Calu3 (cell line): ENCODE data around the gene AIFM2. TPM values are rescaled to one million over a fixed set of nuclear protein-coding genes. Genes with fewer than 3 reads are reported as not detected.

ENCODE experiments used
- BruUV-seq: library from RNA; stranded (reverse); fragments of 400-500 nt; replicated peaks from 2 replicates; lab custom pipeline; 2021; lab: Mats Ljungman, UMichigan
- CTCF ChIA-PET: fragments of 300-600 bp; sonication (Branson Sonifier 250); formaldehyde crosslinking; loops from one replicate; lab custom pipeline; 2022; ENCODE audit warnings: antibody characterized with exemption; lab: Charles Lee
- DNase-seq: peaks from one replicate; pipeline ENCODE4 v3.0.0; 2022
- H3K27ac Mint-ChIP-seq: one replicate; pipeline ENCODE4 v1.8.0; 2022; ENCODE audit warnings: mixed read lengths; ENCODE audit not compliant: unreplicated experiment
- H3K27me3 Mint-ChIP-seq: one replicate; pipeline ENCODE4 v1.8.0; 2022; ENCODE audit warnings: mixed read lengths; ENCODE audit not compliant: unreplicated experiment
- H3K36me3 Mint-ChIP-seq: one replicate; pipeline ENCODE4 v1.8.0; 2022; ENCODE audit warnings: mild to moderate bottlenecking, moderate library complexity, mixed read lengths; ENCODE audit not compliant: insufficient read depth, unreplicated experiment
- H3K4me1 Mint-ChIP-seq: one replicate; pipeline ENCODE4 v1.8.0; 2022; ENCODE audit warnings: mild to moderate bottlenecking, low read depth, mixed read lengths; ENCODE audit not compliant: unreplicated experiment
- H3K4me3 Mint-ChIP-seq: one replicate; pipeline ENCODE4 v1.8.0; 2022; ENCODE audit warnings: mild to moderate bottlenecking, low read depth, moderate library complexity, mixed read lengths; ENCODE audit not compliant: unreplicated experiment
- H3K9me3 Mint-ChIP-seq: one replicate; pipeline ENCODE4 v1.8.0; 2022; ENCODE audit warnings: low read depth, mixed read lengths; ENCODE audit not compliant: unreplicated experiment
- CTCF ChIP-seq: fragments of 200-600 bp; IDR thresholded peaks from one replicate; pipeline ENCODE4 v1.8.0; 2022; ENCODE audit warnings: antibody characterized with exemption; ENCODE audit not compliant: unreplicated experiment
- intact Hi-C: fragments of 100-400 bp; cut with micrococcal nuclease; formaldehyde crosslinking; loops from one replicate; pipeline ENCODE4 v1.10.0; 2022; ENCODE audit not compliant: unreplicated experiment
- total RNA-seq: library from RNA; stranded (reverse); gene quantifications from 2 replicates; pipeline ENCODE4 v1.2.3, GENCODE V29; 2022

Gene AIFM2
- total RNA-seq, 1 experiment from 2014 or later: 21.1 TPM

GRCh38 chr10:70175516-70175915 is 42.9 kb upstream of the AIFM2 start:
- intact Hi-C loops: no loop called here
- Mint-ChIP-seq H3K9me3 (peaks cover 6% of the 10 kb centered on the region), H3K27me3 (no peaks in the 10 kb centered on the region), H3K27ac (no peak overlapping the region), H3K4me3 (no peak overlapping the region), H3K4me1 (no peaks in the 10 kb centered on the region), H3K36me3 (peaks cover 9% of the 10 kb centered on the region)
- CTCF ChIA-PET: interaction anchor here (0.6 to 0.7 kb wide), 2 partner anchors 127 to 202 kb away, joined by 3 read pairs; no protein-coding TSS in a partner anchor
- DNase-seq: no peak
- no TSS peak for BruUV-seq
- TF ChIP-seq CTCF: no peak

DNA sequence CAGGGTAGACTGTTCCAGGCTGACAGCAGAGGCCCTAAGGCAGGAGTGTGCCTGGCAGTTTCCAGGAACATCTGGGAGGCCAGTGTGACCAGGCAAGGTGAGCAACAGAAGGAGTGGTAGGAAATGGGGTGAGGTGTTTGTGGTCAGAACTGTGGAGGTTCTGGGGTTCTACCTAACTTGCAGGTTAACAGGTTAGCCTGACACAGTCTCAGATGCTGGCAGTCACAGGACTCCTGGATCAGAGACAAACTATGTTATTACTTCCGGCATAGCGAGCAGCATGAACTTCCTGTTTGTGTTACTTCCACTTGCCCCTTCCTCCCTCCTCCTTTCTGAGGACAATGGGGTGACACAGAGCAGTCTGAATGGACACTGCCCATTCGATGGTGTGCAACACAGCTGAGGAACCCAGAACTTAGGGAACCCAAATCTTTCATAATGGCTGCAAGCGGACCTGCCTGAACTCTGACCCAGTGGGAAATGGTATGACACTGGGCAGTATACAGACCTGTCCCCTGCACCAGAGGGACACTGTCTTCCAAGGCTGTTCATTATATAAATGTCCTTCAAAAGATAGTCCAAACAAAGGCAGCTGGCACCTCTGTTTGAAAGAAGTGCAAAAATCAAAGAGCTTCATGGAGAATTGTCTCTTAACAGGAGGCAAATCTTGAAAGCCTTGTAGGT is 41.6 kb upstream of the AIFM2 start:
- intact Hi-C loops: no loop called here
- DNase-seq: no peak

GRCh38 chr10:70169649-70170364 is 37.2 kb upstream of the AIFM2 start:
- H3K4me3 Mint-ChIP-seq: peak overlapping the region; percentile 92
- no TSS peak for BruUV-seq
- TF ChIP-seq CTCF: no peak
- intact Hi-C loops: no loop called here
- no peaks in the 10 kb centered on the region for H3K27me3 Mint-ChIP-seq
- DNase-seq: no peak
- CTCF ChIA-PET: interaction anchor here (0.6 to 2.1 kb wide), 7 partner anchors 9 to 705 kb away, joined by 3 to 20 read pairs (median 6); partner anchors contain the start of gene TYSND1
- no peaks in the 10 kb centered on the region for H3K9me3 Mint-ChIP-seq
- peaks cover 51% of the 10 kb centered on the region for H3K36me3 Mint-ChIP-seq
- H3K4me1 Mint-ChIP-seq: peaks cover 10% of the 10 kb centered on the region
- H3K27ac Mint-ChIP-seq: peak overlapping the region; percentile 94

More for the DNA sequence above, 41.6 kb upstream of the AIFM2 start:
- Mint-ChIP-seq H3K9me3 (no peaks in the 10 kb centered on the region), H3K4me3 (no peak overlapping the region), H3K36me3 (peaks cover 22% of the 10 kb centered on the region), H3K27ac (no peak overlapping the region), H3K4me1 (peaks cover 3% of the 10 kb centered on the region), H3K27me3 (no peaks in the 10 kb centered on the region)
- CTCF ChIA-PET: interaction anchor here (0.7 kb wide), 1 partner anchor 146 kb away, joined by 3 read pairs; no protein-coding TSS in a partner anchor
- BruUV-seq: no TSS peak
- no peak for TF ChIP-seq CTCF

DNA sequence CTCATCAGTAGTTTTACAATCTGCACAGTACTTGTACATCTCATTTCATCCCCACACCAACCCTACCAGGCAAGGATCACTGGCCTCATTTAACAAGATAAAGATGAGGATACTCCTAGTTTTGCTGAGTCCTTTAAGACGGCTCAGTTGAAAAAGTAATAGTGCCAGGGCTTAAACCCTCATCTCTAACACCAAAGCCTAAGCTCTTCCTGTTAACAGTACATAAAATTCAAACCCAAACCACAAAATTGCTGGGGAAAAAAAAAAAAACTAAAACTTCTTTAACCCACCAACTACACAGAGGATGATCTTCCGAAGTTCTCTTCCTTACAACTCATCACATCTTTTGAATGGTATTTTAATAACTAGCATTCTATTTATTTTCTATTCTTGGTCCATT is 36.4 kb upstream of the AIFM2 start:
- Mint-ChIP-seq H3K4me3 (peak overlapping the region; percentile 92), H3K9me3 (no peaks in the 10 kb centered on the region), H3K27ac (peak overlapping the region; percentile 94), H3K4me1 (peaks cover 13% of the 10 kb centered on the region), H3K27me3 (no peaks in the 10 kb centered on the region), H3K36me3 (peaks cover 51% of the 10 kb centered on the region)
- BruUV-seq: no TSS peak
- intact Hi-C loops: no loop called here
- TF ChIP-seq CTCF: no peak
- DNase-seq: no peak
- CTCF ChIA-PET: interaction anchor here (2.0 to 2.1 kb wide), 2 partner anchors 23 to 53 kb away, joined by 7 to 20 read pairs; partner anchors contain the start of gene TYSND1
